GM06990 (cell line): Measurements from ENCODE around the gene DHPS.

Experiments
- DNase-seq: peaks from one replicate; pipeline ENCODE4 v3.0.0-alpha.2; 2011; ENCODE audit not compliant: insufficient read length; ENCODE audit errors: extremely low read depth
- H3K27me3 ChIP-seq: replicated peaks from 2 replicates; pipeline ENCODE4 v1.6.0; 2011; ENCODE audit warnings: low read length; ENCODE audit not compliant: control insufficient read depth, insufficient read depth
- H3K36me3 ChIP-seq: 2 replicates; pipeline ENCODE4 v1.5.1; 2011; ENCODE audit warnings: low read length; ENCODE audit not compliant: control insufficient read depth, insufficient read depth
- H3K4me3 ChIP-seq: replicated peaks from 2 replicates; pipeline ENCODE4 v1.5.1; 2011; ENCODE audit warnings: low read depth, mild to moderate bottlenecking, control low read depth, low read length
- CTCF ChIP-seq: IDR thresholded peaks from 2 replicates; pipeline ENCODE4 v1.5.1; 2011; ENCODE audit warnings: low read length, control low read depth, mild to moderate bottlenecking, inconsistent platforms; ENCODE audit not compliant: insufficient read depth, poor library complexity, severe bottlenecking

The DHPS gene

GRCh38 chr19:12629215-12629614 is 52.5 kb downstream of the DHPS start:
- TF ChIP-seq CTCF: no peak
- H3K27me3 ChIP-seq: no peaks in the 10 kb centered on the region
- peaks cover 13% of the 10 kb centered on the region for H3K36me3 ChIP-seq
- H3K4me3 ChIP-seq: no peak overlapping the region
- no peak for DNase-seq

- Histone ChIP-seq H3K27me3 (no peaks in the 10 kb centered on the region), H3K36me3 (peaks cover 11% of the 10 kb centered on the region), H3K4me3 (no peak overlapping the region)
- TF ChIP-seq CTCF: no peak
- DNase-seq: no peak
Measured at GRCh38 chr19:12628040-12629022, 53.3 kb downstream of the DHPS start.

DNA sequence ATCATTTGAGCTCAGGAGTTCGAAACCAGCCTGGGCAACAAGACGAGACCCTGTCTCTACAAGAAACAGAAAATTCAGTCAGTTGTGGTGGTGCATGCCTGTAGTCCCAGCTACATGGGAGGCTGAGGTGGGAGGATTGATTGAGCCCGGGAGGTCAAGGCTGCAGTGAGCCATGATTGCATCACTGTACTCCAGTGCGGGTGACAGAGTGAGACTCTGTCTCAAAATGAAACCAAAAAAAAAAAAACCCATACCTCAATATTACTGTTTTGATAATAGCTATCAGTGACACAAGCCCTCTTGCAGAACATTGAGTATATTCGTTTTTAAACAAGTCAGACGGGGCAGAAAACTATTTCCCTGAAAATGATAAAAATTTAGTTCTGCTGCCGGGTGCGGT is 54.7 kb downstream of the DHPS start:
- Histone ChIP-seq H3K27me3 (no peaks in the 10 kb centered on the region), H3K36me3 (peaks cover 10% of the 10 kb centered on the region), H3K4me3 (no peak overlapping the region)
- no peak for TF ChIP-seq CTCF
- DNase-seq: no peak
